Embryonic facial prominence (tissue), 1 donor: ENCODE results near the gene LSS.
"Not testable (repeated sequence)": the region's sequence is repeated elsewhere in the genome, so short reads cannot be mapped to it uniquely, and the experiment has no call there.

Experiments used
- DNase-seq: peaks from one replicate; pipeline ENCODE4 v3.0.0-alpha.2; 2016; ENCODE audit errors: extremely low spot score

LSS gene

GRCh38 chr21:46205166-46205565 is 23.4 kb downstream of the LSS start:
- no peak for DNase-seq

- no peak for DNase-seq
Observed at GRCh38 chr21:46203203-46203600, 25.4 kb downstream of the LSS start.

- DNase-seq = no peak
Observed at GRCh38 chr21:46202592-46203202, 25.9 kb downstream of the LSS start.

- DNase-seq = not testable (repeated sequence)
Observed at GRCh38 chr21:46200877-46201803, 27.4 kb downstream of the LSS start.

- no peak for DNase-seq
Observed at GRCh38 chr21:46199436-46200373, 28.9 kb downstream of the LSS start.

- no peak for DNase-seq
Observed at GRCh38 chr21:46196733-46197132, 31.8 kb downstream of the LSS start.

- DNase-seq = no peak
Observed at GRCh38 chr21:46195595-46196195, 32.9 kb downstream of the LSS start.

- DNase-seq = no peak
Observed at GRCh38 chr21:46194374-46195334, 33.9 kb downstream of the LSS start.

GRCh38 chr21:46193829-46194373 is 34.7 kb downstream of the LSS start:
- no peak for DNase-seq

GRCh38 chr21:46191686-46192575 is 36.6 kb downstream of the LSS start:
- DNase-seq = no peak

- no peak for DNase-seq
Observed at GRCh38 chr21:46191257-46191685, 37.3 kb downstream of the LSS start.

GRCh38 chr21:46190491-46191131 is 38.0 kb downstream of the LSS start:
- DNase-seq = no peak

- DNase-seq = no peak
Observed at GRCh38 chr21:46189959-46190490, 38.5 kb downstream of the LSS start.

GRCh38 chr21:46189213-46189958 is 39.2 kb downstream of the LSS start:
- DNase-seq = no peak

GRCh38 chr21:46188226-46189212 is 40.1 kb downstream of the LSS start:
- no peak for DNase-seq

GRCh38 chr21:46187814-46188213 is 40.8 kb downstream of the LSS start:
- DNase-seq = no peak
